Measurements from ENCODE around the gene CAPN14.

- TF ChIP-seq CTCF (IDR thresholded peaks at IDR 0.05) (no peak), ZFX (IDR thresholded peaks at IDR 0.05; ENCODE audit: borderline replicate concordance) (no peak)
These were observed 15.3 kb downstream of the CAPN14 start for GRCh38 chr2:31202041-31202440.

Data from 22Rv1 (cell line).